Ovary (tissue), 3 donors: ENCODE results near the gene KLF3.

Experiments used
- EP300 ChIP-seq: sonication (generic); formaldehyde crosslinking; IDR thresholded peaks from one replicate; pipeline ENCODE4 v1.6.1; 2017; ENCODE audit warnings: antibody characterized with exemption
- TF ChIP-seq, protein P1 (sequence below), 3 donors: fragments of 450-650 bp in 2 of 3; fragments of 200-600 bp in 1 of 3; IDR thresholded peaks; one replicate each; pipeline versions ENCODE4 v1.5.1 to v1.8.0; 2016 to 2022; ENCODE audit warnings: antibody characterized with exemption in 3 of 3, mild to moderate bottlenecking in 1 of 3
- donor health status: DM: no; HTN: no; CAD: no.

DNA sequence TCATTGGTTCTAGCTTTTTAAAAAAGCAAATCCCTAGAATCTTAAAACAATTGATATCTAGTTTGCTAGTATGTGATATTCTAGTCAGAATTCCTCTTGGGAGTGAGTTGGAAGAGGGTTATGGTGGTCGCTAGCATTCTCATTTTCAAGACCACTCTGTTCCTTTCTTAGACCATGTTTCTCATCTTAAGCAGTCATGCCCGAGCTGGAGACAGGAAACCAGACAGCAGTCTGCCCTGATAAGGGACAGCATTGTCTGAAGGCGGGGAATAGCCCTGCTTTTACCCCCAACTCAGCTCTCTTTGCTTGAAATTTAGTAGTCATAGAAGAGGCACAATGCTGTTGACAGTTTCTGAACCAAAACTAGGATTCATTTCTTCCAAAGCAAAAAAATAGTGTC lies 5.2 kb downstream of the KLF3 start:
- no peak for TF ChIP-seq EP300
- TF ChIP-seq, protein P1, sequence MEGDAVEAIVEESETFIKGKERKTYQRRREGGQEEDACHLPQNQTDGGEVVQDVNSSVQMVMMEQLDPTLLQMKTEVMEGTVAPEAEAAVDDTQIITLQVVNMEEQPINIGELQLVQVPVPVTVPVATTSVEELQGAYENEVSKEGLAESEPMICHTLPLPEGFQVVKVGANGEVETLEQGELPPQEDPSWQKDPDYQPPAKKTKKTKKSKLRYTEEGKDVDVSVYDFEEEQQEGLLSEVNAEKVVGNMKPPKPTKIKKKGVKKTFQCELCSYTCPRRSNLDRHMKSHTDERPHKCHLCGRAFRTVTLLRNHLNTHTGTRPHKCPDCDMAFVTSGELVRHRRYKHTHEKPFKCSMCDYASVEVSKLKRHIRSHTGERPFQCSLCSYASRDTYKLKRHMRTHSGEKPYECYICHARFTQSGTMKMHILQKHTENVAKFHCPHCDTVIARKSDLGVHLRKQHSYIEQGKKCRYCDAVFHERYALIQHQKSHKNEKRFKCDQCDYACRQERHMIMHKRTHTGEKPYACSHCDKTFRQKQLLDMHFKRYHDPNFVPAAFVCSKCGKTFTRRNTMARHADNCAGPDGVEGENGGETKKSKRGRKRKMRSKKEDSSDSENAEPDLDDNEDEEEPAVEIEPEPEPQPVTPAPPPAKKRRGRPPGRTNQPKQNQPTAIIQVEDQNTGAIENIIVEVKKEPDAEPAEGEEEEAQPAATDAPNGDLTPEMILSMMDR (IDR thresholded peaks at IDR 0.05) = no peak
